Fibroblast of lung (primary cell): ENCODE data around the gene DOP1A. TPM values are rescaled to one million over a fixed set of nuclear protein-coding genes. Genes with fewer than 3 reads are reported as not detected.

Source experiments
- DNase-seq, 2 donors: peaks; one replicate each; pipeline versions ENCODE4 v3.0.0 to v3.0.0-alpha.2; 2010; ENCODE audit warnings: low read depth in 2 of 2
- H2AFZ ChIP-seq: 2 replicates; pipeline ENCODE4 v1.5.1; 2012; ENCODE audit warnings: low read length, control low read depth, inconsistent platforms
- H3K27ac ChIP-seq: 2 replicates; pipeline ENCODE4 v1.5.1; 2011; ENCODE audit warnings: low read length, control low read depth; ENCODE audit not compliant: insufficient read depth
- H3K27me3 ChIP-seq: 2 replicates; pipeline ENCODE4 v1.5.1; 2011; ENCODE audit warnings: mild to moderate bottlenecking, low read length; ENCODE audit not compliant: control insufficient read depth, insufficient read depth
- H3K36me3 ChIP-seq: 2 replicates; pipeline ENCODE4 v1.5.1; 2011; ENCODE audit warnings: low read length; ENCODE audit not compliant: control insufficient read depth, insufficient read depth
- H3K4me1 ChIP-seq: 2 replicates; pipeline ENCODE4 v1.5.1; 2011; ENCODE audit warnings: low read length; ENCODE audit not compliant: control insufficient read depth, insufficient read depth; ENCODE audit errors: extremely low read depth
- H3K4me2 ChIP-seq: 2 replicates; pipeline ENCODE4 v1.5.1; 2011; ENCODE audit warnings: low read length, control low read depth; ENCODE audit not compliant: insufficient read depth; ENCODE audit errors: extremely low read depth
- H3K4me3 ChIP-seq, 4 experiments: fragments of 200-600 bp in 1 of 4; sonication (generic) in 1 of 4; replicated peaks in 1 of 4; 2 replicates each; pipeline ENCODE4 v1.5.1; 2011 to 2016; ENCODE audit warnings: low read length in 4 of 4, low read depth in 3 of 4, mild to moderate bottlenecking in 3 of 4, control low read depth in 2 of 4, inconsistent platforms in 1 of 4, mixed read lengths in 1 of 4; ENCODE audit not compliant: insufficient read depth in 1 of 4; ENCODE audit errors: control extremely low read depth in 1 of 4
- H3K79me2 ChIP-seq: 2 replicates; pipeline ENCODE4 v1.5.1; 2012; ENCODE audit warnings: mild to moderate bottlenecking, low read length, inconsistent platforms; ENCODE audit not compliant: control insufficient read depth, insufficient read depth
- H3K9ac ChIP-seq: 2 replicates; pipeline ENCODE4 v1.5.1; 2011; ENCODE audit warnings: mild to moderate bottlenecking, low read length, control low read depth; ENCODE audit not compliant: insufficient read depth
- H3K9me3 ChIP-seq: 2 replicates; pipeline ENCODE4 v1.5.1; 2012; ENCODE audit warnings: low read depth, low read length; ENCODE audit not compliant: control insufficient read depth, insufficient read depth
- H4K20me1 ChIP-seq: 2 replicates; pipeline ENCODE4 v1.5.1; 2011; ENCODE audit warnings: low read length; ENCODE audit not compliant: control insufficient read depth, insufficient read depth; ENCODE audit errors: extremely low read depth
- EZH2 ChIP-seq: IDR thresholded peaks from 2 replicates; pipeline ENCODE4 v1.5.1; 2012; ENCODE audit warnings: low read length, control low read depth, mild to moderate bottlenecking; ENCODE audit errors: missing control alignments
- polyA plus RNA-seq, 2 donors: library from polyadenylated mRNA; depleted of rRNA in 1 of 2; stranded (reverse) in 1 of 2; unstranded in 1 of 2; fragments of >200 nt; gene quantifications; 2 replicates each; pipeline ENCODE4 v1.2.1, GENCODE V29; 2011 to 2012; ENCODE audit warnings: missing spikeins in 1 of 2
- total RNA-seq: library from RNA; depleted of rRNA; stranded (reverse); fragments of >200 nt; gene quantifications from 2 replicates; pipeline ENCODE4 v1.2.1, GENCODE V29; 2014
- TF ChIP-seq, protein P1 (sequence below), 2 donors: IDR thresholded peaks in 1 of 2; conservative IDR thresholded peaks in 1 of 2; 1 replicate in 1 of 2; 2 replicates in 1 of 2; pipeline ENCODE4 v1.5.1; 2011 to 2012; ENCODE audit warnings: low read length in 2 of 2, control low read depth in 1 of 2, inconsistent platforms in 1 of 2, low read depth in 1 of 2, mild to moderate bottlenecking in 1 of 2

DOP1A gene
- total and polyA plus RNA-seq, 2 donors (not counting 1 experiment from before 2014, with no cell fraction given): 13.2 to 33.7 TPM

DNA sequence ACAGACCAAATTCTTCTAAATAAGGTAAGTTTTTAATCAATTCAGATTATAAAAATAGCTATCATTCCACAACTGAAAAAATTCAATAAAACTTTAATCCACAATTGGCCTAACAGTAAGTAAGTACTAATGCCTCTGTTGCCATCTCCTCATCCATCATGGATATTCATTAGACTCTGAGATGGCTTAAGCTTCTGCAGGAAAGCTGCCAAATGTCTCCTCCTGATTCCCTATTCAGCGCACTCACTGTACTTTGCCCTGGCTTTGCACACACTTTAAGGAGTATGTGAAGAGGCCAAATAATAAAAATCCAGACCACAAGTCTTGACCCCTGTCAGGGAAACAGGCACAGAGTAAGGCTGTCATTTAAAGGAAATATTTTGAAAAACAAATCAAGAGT is 102.0 kb downstream of the DOP1A start:
- Histone ChIP-seq H3K9ac (no peak overlapping the region), H3K4me1 (no peaks in the 10 kb centered on the region), H3K4me2 (no peak overlapping the region), H3K27ac (no peak overlapping the region), H3K4me3 (no peak overlapping the region), H3K9me3 (no peaks in the 10 kb centered on the region), H4K20me1 (peaks cover 3% of the 10 kb centered on the region), H3K36me3 (peaks cover 24% of the 10 kb centered on the region), H3K27me3 (no peaks in the 10 kb centered on the region), H3K79me2 (no peaks in the 10 kb centered on the region), H2AFZ (no peak overlapping the region)
- TF ChIP-seq, protein P1, sequence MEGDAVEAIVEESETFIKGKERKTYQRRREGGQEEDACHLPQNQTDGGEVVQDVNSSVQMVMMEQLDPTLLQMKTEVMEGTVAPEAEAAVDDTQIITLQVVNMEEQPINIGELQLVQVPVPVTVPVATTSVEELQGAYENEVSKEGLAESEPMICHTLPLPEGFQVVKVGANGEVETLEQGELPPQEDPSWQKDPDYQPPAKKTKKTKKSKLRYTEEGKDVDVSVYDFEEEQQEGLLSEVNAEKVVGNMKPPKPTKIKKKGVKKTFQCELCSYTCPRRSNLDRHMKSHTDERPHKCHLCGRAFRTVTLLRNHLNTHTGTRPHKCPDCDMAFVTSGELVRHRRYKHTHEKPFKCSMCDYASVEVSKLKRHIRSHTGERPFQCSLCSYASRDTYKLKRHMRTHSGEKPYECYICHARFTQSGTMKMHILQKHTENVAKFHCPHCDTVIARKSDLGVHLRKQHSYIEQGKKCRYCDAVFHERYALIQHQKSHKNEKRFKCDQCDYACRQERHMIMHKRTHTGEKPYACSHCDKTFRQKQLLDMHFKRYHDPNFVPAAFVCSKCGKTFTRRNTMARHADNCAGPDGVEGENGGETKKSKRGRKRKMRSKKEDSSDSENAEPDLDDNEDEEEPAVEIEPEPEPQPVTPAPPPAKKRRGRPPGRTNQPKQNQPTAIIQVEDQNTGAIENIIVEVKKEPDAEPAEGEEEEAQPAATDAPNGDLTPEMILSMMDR (conservative IDR thresholded peaks at IDR 0.05 in 1 of 2, IDR thresholded peaks at IDR 0.05 in 1 of 2; ENCODE audit: low read depth in 1 of 2, low read length in 2 of 2): no peak
- no peak for TF ChIP-seq EZH2
- DNase-seq: peak in 1 of 2 donors; percentile 29

- no peak for TF ChIP-seq EZH2
- TF ChIP-seq, protein P1 (conservative IDR thresholded peaks at IDR 0.05 in 1 of 2, IDR thresholded peaks at IDR 0.05 in 1 of 2; ENCODE audit: low read depth in 1 of 2, low read length in 2 of 2): no peak
- Histone ChIP-seq H2AFZ (no peak overlapping the region), H3K4me1 (no peaks in the 10 kb centered on the region), H3K79me2 (no peaks in the 10 kb centered on the region), H3K4me3 (no peak overlapping the region), H3K4me2 (no peak overlapping the region), H3K27me3 (no peaks in the 10 kb centered on the region), H3K9me3 (no peaks in the 10 kb centered on the region), H3K27ac (no peak overlapping the region), H4K20me1 (peaks cover 3% of the 10 kb centered on the region), H3K9ac (no peak overlapping the region), H3K36me3 (peaks cover 26% of the 10 kb centered on the region)
- DNase-seq: peak in 1 of 2 donors; percentile 56
Measured at GRCh38 chr6:83176246-83176645, 108.8 kb downstream of the DOP1A start.

DNA sequence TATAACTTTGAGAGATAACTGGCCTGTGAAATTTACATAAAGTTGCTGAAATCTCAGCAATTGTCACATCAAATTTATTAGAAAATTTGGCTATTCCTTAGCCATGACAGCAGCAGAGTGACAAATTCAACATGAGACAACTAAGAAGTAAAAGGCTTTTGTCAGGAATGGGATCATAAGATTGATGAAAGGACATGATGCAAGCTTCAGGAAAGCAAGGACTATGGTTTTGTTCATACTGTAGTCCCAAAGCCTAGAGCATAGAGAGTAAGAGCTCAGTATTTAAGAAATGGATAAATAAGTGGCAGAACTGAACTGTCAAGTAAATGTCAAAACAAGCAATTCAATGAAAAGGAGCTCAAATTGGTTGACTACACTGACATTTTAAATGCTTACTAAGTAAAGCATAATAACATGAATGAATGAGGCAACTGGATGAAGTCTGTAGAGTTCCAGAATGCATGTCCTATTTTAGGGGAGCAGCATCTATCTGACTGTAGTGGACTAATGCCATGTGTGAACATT is 113.0 kb downstream of the DOP1A start:
- no peaks in the 10 kb centered on the region for H4K20me1 ChIP-seq
- no peaks in the 10 kb centered on the region for H3K4me1 ChIP-seq
- H2AFZ ChIP-seq: no peak overlapping the region
- peak in 1 of 2 donors; percentile 42 for DNase-seq
- peaks cover 2% of the 10 kb centered on the region for H3K79me2 ChIP-seq
- no peak overlapping the region for H3K4me2 ChIP-seq
- no peak overlapping the region for H3K4me3 ChIP-seq
- no peaks in the 10 kb centered on the region for H3K27me3 ChIP-seq
- no peak overlapping the region for H3K9ac ChIP-seq
- TF ChIP-seq, protein P1 (conservative IDR thresholded peaks at IDR 0.05 in 1 of 2, IDR thresholded peaks at IDR 0.05 in 1 of 2; ENCODE audit: low read depth in 1 of 2, low read length in 2 of 2): no peak
- H3K27ac ChIP-seq: no peak overlapping the region
- no peaks in the 10 kb centered on the region for H3K9me3 ChIP-seq
- peaks cover 15% of the 10 kb centered on the region for H3K36me3 ChIP-seq
